WI38 (cell line): ENCODE measurements around the gene ZNF385C.

Source experiments
- H3K4me3 ChIP-seq: 2 replicates; pipeline ENCODE4 v1.5.1; 2011; ENCODE audit warnings: low read depth, mild to moderate bottlenecking, control low read depth, low read length
- TF ChIP-seq, protein P1 (sequence below): IDR thresholded peaks from 2 replicates; pipeline ENCODE4 v1.5.1; 2012; ENCODE audit warnings: low read depth, mild to moderate bottlenecking, control low read depth, low read length

ZNF385C gene

GRCh38 chr17:42120770-42121769, 22.8 kb upstream of the ZNF385C start, which contains the start of gene KAT2A:
Gene KAT2A (minus strand): TSS chr17:42121367. CDS start chr17:42121304, 63 bp downstream.
- TF ChIP-seq, protein P1, sequence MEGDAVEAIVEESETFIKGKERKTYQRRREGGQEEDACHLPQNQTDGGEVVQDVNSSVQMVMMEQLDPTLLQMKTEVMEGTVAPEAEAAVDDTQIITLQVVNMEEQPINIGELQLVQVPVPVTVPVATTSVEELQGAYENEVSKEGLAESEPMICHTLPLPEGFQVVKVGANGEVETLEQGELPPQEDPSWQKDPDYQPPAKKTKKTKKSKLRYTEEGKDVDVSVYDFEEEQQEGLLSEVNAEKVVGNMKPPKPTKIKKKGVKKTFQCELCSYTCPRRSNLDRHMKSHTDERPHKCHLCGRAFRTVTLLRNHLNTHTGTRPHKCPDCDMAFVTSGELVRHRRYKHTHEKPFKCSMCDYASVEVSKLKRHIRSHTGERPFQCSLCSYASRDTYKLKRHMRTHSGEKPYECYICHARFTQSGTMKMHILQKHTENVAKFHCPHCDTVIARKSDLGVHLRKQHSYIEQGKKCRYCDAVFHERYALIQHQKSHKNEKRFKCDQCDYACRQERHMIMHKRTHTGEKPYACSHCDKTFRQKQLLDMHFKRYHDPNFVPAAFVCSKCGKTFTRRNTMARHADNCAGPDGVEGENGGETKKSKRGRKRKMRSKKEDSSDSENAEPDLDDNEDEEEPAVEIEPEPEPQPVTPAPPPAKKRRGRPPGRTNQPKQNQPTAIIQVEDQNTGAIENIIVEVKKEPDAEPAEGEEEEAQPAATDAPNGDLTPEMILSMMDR, result no peak
- peak within 1 kb of the TSS; percentile 57 for H3K4me3 ChIP-seq

DNA sequence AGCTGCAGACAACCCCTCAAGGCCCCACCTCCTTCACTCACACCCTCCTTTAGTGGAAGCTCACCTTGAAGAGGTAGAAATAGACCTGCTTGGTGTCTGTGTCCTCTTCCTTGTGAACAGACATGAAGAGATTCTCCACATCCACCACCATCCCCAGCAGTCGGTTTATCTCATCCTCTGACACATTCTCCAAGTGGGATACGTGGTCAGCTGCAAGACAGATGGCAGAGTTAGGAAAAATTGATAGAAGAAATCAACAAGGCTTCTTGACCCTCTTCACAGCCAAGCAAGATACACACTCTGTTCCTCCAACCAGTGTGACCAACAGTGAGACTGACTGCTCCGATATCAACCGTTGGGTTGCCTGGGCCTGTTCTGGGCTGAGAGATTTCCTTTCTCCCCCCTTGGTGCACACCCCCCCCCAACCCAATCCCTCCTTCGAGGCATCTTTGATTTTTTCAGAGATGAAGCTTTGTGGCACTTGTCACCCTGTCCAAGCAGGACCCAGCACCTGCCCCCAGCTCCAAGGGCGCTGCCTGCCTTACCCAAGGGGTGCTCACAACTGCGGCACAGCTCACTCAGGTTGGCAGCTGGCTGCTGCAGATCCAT, 22.0 kb upstream of the ZNF385C start:
- TF ChIP-seq, protein P1, result no peak

DNA sequence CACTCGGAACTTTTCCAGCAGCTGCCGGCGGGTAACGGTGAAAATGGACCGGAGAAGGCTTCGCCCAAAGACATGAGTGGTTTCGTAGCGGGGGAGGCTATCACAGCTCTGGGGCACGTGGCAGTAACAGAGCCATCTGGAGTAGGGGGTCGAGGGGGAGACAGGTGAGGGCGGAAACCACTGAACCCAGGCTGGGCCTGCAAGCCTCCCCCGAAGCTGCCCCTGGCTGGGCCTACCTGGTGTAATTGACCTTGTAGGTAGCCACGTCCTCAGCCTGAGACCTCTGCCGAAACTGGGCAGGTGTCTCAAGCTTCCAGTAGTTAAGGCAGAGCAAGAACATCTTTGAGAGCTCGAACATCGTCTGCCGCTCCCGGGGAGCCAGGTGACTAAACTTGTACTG, 21.0 kb upstream of the ZNF385C start:
- TF ChIP-seq, protein P1, result no peak
- H3K4me3 ChIP-seq, result no peak overlapping the region

More for the DNA sequence above, 22.0 kb upstream of the ZNF385C start:
- peak overlapping the region; percentile 57 for H3K4me3 ChIP-seq

GRCh38 chr17:42118545-42118944, 20.3 kb upstream of the ZNF385C start:
- H3K4me3 ChIP-seq, result no peak overlapping the region
- TF ChIP-seq, protein P1, result peak; percentile 36; the same call in 1 of the 2 replicates

GRCh38 chr17:42118126-42118510, 19.8 kb upstream of the ZNF385C start:
- TF ChIP-seq, protein P1, result no peak

DNA sequence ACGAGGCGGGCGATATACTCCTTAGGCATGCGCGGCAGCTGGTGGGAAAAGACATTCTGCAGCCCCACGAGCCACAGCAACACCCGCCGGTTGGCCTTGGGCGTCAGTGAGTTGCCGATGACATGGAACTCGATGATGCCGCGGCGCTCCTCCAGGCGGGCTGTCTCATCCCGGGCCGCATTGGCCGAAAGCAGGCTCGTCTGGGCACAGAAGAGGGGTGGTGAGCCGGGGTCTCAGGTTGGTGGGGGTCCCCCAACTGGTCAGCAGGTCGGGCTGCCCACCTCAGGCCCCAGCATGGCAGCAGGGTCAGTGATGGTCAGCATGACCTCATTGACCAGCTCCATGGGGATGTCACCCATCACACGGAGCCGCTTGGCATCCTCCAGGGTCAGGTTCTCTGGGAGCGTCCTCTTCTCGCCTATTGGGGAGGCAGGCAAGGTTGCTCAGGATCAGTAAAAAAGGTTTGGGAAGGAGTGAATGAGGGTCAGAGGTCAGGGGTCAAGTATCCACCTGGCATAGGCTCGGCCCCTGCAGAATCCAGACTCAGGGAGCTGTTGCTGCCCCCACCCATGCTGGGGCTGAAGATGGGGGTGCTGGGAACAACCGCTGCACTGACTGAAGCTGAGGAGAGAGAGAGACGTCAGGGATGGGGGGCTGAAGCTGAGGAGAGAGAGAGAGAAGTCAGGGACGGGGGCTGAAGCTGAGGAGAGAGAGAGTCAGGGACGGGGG, 19.3 kb upstream of the ZNF385C start:
- TF ChIP-seq, protein P1, result no peak
- no peak overlapping the region for H3K4me3 ChIP-seq

More at GRCh38 chr17:42118126-42118510, 19.8 kb upstream of the ZNF385C start:
- no peak overlapping the region for H3K4me3 ChIP-seq
